ENCODE results near the gene CYP27B1.

The CYP27B1 gene

DNA sequence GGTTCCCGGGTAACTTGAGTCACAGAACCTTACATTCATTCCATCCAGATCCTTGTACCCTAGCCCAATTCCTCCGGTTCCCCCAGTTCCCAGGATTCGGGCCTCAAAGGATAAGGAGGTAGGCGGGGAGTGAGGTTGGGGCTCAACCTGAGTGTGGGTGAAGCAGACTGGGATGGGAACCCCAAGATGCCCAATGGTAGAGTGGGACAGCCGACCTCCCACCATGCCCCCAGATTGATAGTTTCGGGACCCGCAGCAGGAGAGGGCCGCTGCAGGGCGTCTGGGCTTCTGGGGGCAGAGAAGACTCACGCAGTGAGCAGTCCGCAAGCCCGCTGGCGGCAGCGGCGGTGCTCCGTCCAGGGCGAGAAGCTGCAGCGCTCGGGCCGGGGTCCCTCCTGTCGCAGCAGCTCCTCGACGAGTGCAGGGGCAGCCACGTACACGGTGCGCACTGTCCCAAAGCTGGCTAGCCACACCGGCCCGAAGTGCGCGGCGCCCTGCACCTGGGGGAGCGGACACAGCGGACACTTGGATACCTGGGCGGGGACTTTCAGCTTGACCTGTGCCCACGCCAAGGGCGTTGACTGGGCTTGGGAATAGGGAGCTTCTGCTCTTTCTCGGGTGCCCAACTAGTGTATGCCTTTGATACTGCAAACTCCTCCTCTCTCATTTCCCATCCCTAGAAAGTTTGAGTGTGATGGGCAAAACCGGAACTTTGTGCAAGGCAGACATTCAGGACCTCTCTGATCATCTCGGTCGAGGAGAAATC lies 997 bp downstream of the CYP27B1 start:
- DNase-seq (ENCODE audit: low spot score): no peak

DNA sequence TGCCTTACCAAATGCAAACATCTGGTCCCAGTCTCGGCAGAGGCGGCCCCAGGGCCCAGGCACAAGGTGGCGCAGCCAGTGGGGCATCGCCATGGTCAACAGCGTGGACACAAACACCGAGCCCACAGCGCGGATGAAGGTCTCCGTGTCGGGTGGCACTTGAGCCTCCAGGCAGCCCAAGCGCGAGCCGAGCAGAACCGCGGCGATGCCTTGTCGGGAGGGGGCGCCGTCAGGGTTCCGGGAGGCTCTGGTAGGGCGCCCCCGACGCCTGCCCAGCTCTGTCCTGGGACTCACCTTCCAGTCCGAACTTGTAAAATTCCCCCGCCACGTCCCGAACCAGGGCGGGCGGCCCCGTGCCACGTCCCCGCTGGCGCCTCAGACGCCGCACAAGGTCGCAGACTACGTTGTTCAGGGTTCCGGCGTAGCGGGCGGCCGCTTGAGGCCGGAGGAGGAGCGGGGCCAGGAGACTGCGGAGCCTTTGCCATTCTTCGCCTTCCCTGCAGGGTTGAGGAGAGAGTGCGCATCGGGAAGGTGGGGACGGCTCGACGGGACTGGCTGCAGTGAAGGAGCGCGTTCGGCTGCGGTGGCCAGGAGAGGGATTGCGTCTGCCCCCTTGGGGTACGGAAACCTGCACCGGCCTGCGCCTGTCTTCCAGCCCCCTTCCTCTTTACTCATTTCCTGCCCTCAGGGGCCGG lies 1.7 kb downstream of the CYP27B1 start:
- no peak for DNase-seq (ENCODE audit: low spot score)

GRCh38 chr12:57764662-57765002 lies 2.2 kb downstream of the CYP27B1 start:
- DNase-seq (ENCODE audit: low spot score): no peak

- no peak for DNase-seq (ENCODE audit: low spot score)
These were observed 2.8 kb downstream of the CYP27B1 start for GRCh38 chr12:57763881-57764661.

DNA sequence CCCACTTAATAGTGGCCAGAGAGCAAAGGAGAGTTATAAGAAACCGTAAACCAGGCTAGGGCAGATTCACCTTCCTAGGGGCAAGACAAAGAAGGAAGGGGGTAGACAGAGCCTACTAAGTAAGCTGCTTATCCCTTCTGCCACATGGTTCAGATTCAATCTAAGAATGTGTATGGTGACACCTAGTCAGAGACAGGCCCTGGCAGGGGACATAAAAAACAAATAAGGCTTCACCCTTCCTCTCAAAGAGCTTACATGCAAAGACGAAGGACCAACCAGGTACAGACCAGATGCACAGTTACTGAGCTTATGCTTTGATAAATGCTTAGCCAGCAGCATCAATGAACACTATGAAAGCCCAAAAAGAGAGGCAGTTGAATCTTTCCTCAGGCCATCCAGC lies 4.4 kb downstream of the CYP27B1 start:
- DNase-seq (ENCODE audit: low spot score): no peak

- no peak for DNase-seq (ENCODE audit: low spot score)
These were observed 5.4 kb downstream of the CYP27B1 start for GRCh38 chr12:57761391-57761998.

- DNase-seq (ENCODE audit: low spot score): no peak
These were observed 6.4 kb downstream of the CYP27B1 start for GRCh38 chr12:57760347-57760982.

DNA sequence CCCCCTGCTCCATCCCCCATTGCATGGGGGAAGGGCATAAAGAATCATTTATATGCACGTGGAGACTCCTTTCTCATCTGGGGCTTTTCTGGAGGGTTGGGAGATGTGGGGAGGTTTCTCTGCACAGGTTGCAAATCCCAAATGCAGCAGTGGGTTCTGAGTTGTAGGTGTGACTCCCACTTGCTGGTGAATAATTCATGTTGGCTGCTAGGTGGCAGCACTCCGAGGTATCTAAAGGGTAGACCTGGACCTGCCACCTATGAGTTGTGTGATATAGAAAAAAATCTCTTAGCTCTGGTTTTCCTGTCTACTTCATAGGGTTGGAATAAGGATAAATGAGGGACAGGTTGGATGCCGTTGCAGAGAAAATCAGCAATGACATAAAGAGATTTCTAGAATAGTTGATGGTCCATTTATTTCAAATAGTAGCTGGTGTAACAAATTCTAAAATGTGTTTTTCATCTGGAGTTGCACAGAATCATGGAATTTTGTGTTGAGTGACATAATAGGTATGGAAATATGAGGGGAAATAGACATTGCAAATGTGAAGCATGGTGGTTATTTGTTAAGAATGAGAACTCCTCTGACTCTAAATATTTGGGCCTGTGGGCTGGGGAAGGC lies 7.4 kb downstream of the CYP27B1 start:
- no peak for DNase-seq (ENCODE audit: low spot score)

- no peak for DNase-seq (ENCODE audit: low spot score)
These were observed 8.1 kb downstream of the CYP27B1 start for GRCh38 chr12:57758552-57759359.

DNA sequence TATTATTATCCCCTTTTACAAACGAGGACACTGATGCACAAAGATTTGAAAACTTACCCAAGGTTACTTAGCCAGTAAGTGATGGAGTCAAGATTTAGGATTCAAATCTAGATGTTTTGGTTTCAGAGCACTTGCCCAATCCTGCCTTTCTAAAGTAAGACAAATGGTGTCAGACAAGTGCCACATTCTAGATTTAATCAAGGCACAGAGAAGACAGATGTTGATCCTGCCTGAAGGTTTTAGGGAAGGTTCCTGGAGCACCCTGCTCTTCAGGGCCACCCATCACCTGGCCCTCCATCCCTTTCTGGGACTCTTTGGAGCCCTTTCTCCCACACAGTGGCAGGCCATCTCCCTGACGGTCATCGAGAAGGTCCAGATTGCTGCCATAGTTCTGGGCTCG lies 9.1 kb downstream of the CYP27B1 start:
- DNase-seq (ENCODE audit: low spot score): no peak

GRCh38 chr12:57756406-57757341 lies 10.2 kb downstream of the CYP27B1 start:
- no peak for DNase-seq (ENCODE audit: low spot score)

DNA sequence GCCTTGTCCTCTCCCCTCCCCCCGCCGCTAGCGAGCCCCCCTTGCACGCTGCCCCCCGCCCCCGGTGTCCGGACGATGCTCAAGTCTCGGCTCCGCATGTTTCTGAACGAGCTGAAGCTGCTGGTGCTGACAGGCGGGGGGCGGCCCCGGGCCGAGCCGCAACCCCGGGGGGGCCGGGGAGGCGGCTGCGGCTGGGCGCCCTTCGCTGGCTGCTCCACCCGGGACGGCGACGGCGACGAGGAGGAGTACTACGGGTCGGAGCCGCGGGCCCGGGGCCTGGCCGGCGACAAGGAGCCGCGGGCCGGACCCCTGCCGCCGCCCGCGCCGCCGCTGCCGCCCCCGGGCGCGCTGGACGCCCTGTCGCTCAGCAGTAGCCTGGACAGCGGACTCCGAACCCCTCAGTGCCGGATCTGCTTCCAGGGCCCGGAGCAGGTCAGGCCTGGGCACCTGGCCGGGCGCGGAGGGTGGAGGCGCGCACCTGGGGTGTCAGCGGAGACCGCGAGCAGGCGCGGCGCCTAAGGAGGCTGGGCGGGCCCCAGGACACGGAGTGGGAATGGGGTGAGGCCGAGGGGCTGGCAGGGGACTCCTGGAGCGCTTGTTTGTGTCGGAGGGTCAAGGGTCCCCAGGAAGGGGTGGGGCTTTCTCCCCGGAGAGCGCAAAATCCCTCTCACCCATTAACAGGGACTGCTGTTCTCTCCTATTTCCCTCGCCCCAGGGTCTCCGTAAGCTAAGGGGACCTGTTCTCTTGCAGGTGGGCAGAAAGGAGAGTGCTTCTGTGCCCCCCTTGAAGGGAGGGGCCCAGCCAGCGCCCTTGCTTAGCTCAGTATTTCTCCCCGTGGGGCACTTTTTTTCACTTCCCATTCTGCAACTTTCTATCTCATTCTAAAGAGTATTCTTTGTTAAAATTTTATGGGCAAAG lies 11.2 kb downstream of the CYP27B1 start:
- no peak for DNase-seq (ENCODE audit: low spot score)

DNA sequence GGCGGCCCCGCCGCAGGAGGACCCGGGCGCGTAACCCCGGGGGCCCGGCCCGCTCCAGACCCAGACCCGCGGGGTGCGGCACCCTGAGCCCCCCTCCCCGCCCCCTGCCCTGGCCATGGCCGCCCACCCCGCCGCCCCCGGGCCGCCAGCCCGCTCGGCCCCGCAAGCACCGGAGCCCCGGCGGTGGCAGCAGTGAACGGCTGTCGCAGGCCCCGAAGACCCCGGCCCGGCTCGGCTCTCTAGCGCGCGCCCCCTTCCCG lies 11.8 kb downstream of the CYP27B1 start:
- no peak for DNase-seq (ENCODE audit: low spot score)

GRCh38 chr12:57754411-57755193 lies 12.3 kb downstream of the CYP27B1 start, which contains the start of gene MARCHF9:
TSS of gene MARCHF9 (plus strand) at chr12:57755103. CDS start at chr12:57755529, 426 bp downstream.
- DNase-seq (ENCODE audit: low spot score): no peak

DNA sequence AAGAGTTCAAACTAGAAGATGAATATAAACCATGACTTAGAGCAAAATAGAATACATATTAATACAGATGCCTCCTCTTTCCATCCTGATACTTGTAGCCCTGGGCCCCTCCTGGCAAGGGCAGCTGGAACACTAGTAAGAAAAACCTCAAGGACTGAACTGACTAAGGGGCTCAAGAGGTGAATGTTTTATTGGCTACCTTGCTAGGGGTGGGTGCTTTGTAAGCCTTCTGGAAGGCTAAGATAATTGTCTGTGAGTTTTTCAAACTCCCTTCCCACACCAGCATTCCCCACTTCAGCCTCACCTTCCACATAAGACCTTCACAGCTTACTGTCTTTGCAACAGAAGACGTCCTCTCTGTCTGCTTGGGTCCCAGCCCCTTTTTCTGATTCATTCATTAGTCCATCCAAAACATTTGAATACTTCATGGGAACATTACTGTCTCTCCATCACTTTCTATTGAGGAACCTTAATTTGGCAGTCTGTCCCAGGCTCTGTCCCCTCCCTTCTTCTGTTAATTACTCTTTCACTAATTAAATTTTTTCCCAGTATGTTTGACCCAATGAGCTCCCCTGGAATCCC lies 13.0 kb downstream of the CYP27B1 start:
- no peak for DNase-seq (ENCODE audit: low spot score)

GRCh38 chr12:57752668-57753000 lies 14.2 kb downstream of the CYP27B1 start:
- DNase-seq (ENCODE audit: low spot score): no peak

DNA sequence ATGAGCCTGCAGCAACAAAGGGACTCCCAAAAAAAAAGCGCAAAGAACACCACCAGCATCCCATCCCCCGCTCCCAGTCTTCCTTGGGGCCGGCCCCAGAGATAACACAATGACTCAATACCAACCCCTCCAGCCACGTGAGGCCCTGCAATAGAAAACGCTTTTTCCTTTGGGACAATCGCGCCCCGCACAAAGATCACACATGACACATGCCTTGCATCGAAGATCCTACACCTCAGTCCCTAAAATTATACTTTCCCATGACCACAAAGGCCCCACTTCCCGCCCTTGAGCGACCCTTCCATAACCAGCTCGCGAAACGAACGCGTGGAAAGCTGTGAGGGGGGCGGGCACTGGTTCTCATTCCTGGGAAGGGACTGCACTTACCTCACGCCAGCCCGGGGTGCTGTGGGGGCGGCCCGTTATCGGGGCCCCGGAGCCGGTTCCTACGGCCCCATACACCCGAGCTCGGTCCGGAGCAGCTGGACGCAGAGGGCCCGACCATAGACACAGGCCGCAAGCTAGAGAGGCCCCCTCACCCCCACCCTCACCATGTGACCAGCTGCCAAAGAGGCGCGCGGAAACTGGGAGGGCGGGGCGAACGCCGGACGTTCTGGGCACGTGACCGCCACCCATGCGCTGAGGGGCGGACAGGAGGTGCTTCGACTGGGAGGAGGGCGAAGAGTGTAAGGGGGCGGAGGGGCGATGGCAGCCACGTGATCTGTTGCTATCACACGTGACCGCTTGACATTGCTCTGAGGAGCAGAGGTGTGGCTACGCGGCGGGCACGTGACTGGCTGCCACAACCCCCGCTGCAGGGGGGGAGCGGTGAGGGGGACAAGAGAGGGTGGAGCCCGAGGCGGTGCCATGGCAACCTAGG lies 14.8 kb downstream of the CYP27B1 start, which contains the start of gene CDK4:
Gene CDK4 (minus strand): TSS at position 523 of the 880 bp plus-strand sequence. CDS start 593 bp downstream, outside the sequence.
- DNase-seq (ENCODE audit: low spot score): peak; percentile 100
